ENCODE measurements around the gene FBN1.

Gene FBN1

DNA sequence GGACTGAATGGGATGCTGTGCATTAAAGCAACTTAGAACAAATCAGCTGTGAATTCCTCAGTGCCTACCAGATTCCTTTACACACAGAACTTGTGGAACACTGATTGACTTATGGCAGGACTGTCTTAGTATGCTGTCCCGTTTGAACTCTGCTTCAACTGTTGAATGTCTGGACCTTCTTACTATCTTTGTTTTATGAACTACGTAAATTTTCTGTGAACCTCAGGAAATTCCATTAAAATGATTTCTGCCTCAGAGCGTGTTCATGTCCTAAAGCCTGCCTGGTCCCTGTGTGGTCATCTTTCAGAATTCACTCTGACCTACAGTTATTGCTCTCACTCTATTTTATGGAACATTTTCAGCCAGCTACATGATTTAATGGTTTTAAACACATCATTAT, 29.4 kb upstream of the FBN1 start:
- Histone ChIP-seq H3K4me1 (ENCODE audit: control insufficient read depth, insufficient read depth, low read length) (no peaks in the 10 kb centered on the region), H3K27me3 (ENCODE audit: control insufficient read depth, insufficient read depth, low read length) (no peaks in the 10 kb centered on the region), H3K9ac (ENCODE audit: low read depth, low read length) (no peak overlapping the region), H3K36me3 (ENCODE audit: control insufficient read depth, insufficient read depth, low read length) (no peaks in the 10 kb centered on the region), H3K9me3 (ENCODE audit: control insufficient read depth, insufficient read depth, low read length) (no peaks in the 10 kb centered on the region), H3K4me3 (ENCODE audit: low read depth, low read length) (no peak overlapping the region)

DNA sequence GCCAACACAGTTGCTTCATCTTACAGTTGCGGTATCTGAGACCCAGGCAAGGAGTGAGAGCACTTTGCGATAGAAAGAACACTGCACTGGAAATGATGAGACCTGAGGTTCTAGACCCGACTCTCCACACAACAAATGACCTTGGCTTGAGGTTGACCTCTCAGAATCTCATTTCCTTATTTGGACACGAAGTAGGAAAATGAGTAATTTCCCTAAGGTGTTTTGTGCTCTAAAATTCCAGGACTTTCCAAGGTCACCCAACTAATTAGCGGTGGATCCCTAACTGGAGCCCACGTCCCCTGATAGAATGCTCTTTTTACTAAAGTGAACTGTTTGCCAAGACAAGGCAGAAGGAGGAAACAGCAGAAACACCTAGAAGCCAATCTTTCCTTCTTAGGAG, 26.7 kb upstream of the FBN1 start:
- Histone ChIP-seq H3K9me3 (ENCODE audit: control insufficient read depth, insufficient read depth, low read length) (no peaks in the 10 kb centered on the region), H3K4me1 (ENCODE audit: control insufficient read depth, insufficient read depth, low read length) (no peaks in the 10 kb centered on the region), H3K9ac (ENCODE audit: low read depth, low read length) (no peak overlapping the region), H3K36me3 (ENCODE audit: control insufficient read depth, insufficient read depth, low read length) (no peaks in the 10 kb centered on the region), H3K27me3 (ENCODE audit: control insufficient read depth, insufficient read depth, low read length) (no peaks in the 10 kb centered on the region), H3K4me3 (ENCODE audit: low read depth, low read length) (no peak overlapping the region)

GRCh38 chr15:48671103-48672022, 25.9 kb upstream of the FBN1 start:
- Histone ChIP-seq H3K9ac (ENCODE audit: low read depth, low read length) (no peak overlapping the region), H3K4me3 (ENCODE audit: low read depth, low read length) (no peak overlapping the region)

GRCh38 chr15:48667701-48668100, 22.2 kb upstream of the FBN1 start:
- H3K27me3 ChIP-seq (ENCODE audit: control insufficient read depth, insufficient read depth, low read length): no peaks in the 10 kb centered on the region
- H3K9me3 ChIP-seq (ENCODE audit: control insufficient read depth, insufficient read depth, low read length): no peaks in the 10 kb centered on the region
- H3K4me3 ChIP-seq (ENCODE audit: low read depth, low read length): no peak overlapping the region
- H3K4me1 ChIP-seq (ENCODE audit: control insufficient read depth, insufficient read depth, low read length): no peaks in the 10 kb centered on the region
- H3K9ac ChIP-seq (ENCODE audit: low read depth, low read length): no peak overlapping the region
- H3K36me3 ChIP-seq (ENCODE audit: control insufficient read depth, insufficient read depth, low read length): no peaks in the 10 kb centered on the region

More at GRCh38 chr15:48671103-48672022, 25.9 kb upstream of the FBN1 start:
- H3K9me3 ChIP-seq (ENCODE audit: control insufficient read depth, insufficient read depth, low read length): no peaks in the 10 kb centered on the region
- H3K27me3 ChIP-seq (ENCODE audit: control insufficient read depth, insufficient read depth, low read length): no peaks in the 10 kb centered on the region
- H3K4me1 ChIP-seq (ENCODE audit: control insufficient read depth, insufficient read depth, low read length): no peaks in the 10 kb centered on the region
- no peaks in the 10 kb centered on the region for H3K36me3 ChIP-seq (ENCODE audit: control insufficient read depth, insufficient read depth, low read length)

GRCh38 chr15:48664436-48664835, 18.9 kb upstream of the FBN1 start:
- Histone ChIP-seq H3K9ac (ENCODE audit: low read depth, low read length) (no peak overlapping the region), H3K36me3 (ENCODE audit: control insufficient read depth, insufficient read depth, low read length) (no peaks in the 10 kb centered on the region), H3K4me1 (ENCODE audit: control insufficient read depth, insufficient read depth, low read length) (no peaks in the 10 kb centered on the region), H3K27me3 (ENCODE audit: control insufficient read depth, insufficient read depth, low read length) (no peaks in the 10 kb centered on the region), H3K4me3 (ENCODE audit: low read depth, low read length) (no peak overlapping the region), H3K9me3 (ENCODE audit: control insufficient read depth, insufficient read depth, low read length) (no peaks in the 10 kb centered on the region)

GRCh38 chr15:48657950-48658591, 12.6 kb upstream of the FBN1 start:
- Histone ChIP-seq H3K9me3 (ENCODE audit: control insufficient read depth, insufficient read depth, low read length) (no peaks in the 10 kb centered on the region), H3K4me1 (ENCODE audit: control insufficient read depth, insufficient read depth, low read length) (no peaks in the 10 kb centered on the region), H3K36me3 (ENCODE audit: control insufficient read depth, insufficient read depth, low read length) (no peaks in the 10 kb centered on the region), H3K27me3 (ENCODE audit: control insufficient read depth, insufficient read depth, low read length) (no peaks in the 10 kb centered on the region), H3K9ac (ENCODE audit: low read depth, low read length) (no peak overlapping the region), H3K4me3 (ENCODE audit: low read depth, low read length) (no peak overlapping the region)

GRCh38 chr15:48654801-48655200, 9.3 kb upstream of the FBN1 start:
- Histone ChIP-seq H3K36me3 (ENCODE audit: control insufficient read depth, insufficient read depth, low read length) (no peaks in the 10 kb centered on the region), H3K4me3 (ENCODE audit: low read depth, low read length) (no peak overlapping the region), H3K4me1 (ENCODE audit: control insufficient read depth, insufficient read depth, low read length) (no peaks in the 10 kb centered on the region)

GRCh38 chr15:48653913-48654670, 8.6 kb upstream of the FBN1 start:
- no peaks in the 10 kb centered on the region for H3K4me1 ChIP-seq (ENCODE audit: control insufficient read depth, insufficient read depth, low read length)
- H3K9ac ChIP-seq (ENCODE audit: low read depth, low read length): no peak overlapping the region
- no peaks in the 10 kb centered on the region for H3K27me3 ChIP-seq (ENCODE audit: control insufficient read depth, insufficient read depth, low read length)
- H3K4me3 ChIP-seq (ENCODE audit: low read depth, low read length): no peak overlapping the region
- H3K36me3 ChIP-seq (ENCODE audit: control insufficient read depth, insufficient read depth, low read length): no peaks in the 10 kb centered on the region
- no peaks in the 10 kb centered on the region for H3K9me3 ChIP-seq (ENCODE audit: control insufficient read depth, insufficient read depth, low read length)

More at GRCh38 chr15:48654801-48655200, 9.3 kb upstream of the FBN1 start:
- no peaks in the 10 kb centered on the region for H3K27me3 ChIP-seq (ENCODE audit: control insufficient read depth, insufficient read depth, low read length)
- no peak overlapping the region for H3K9ac ChIP-seq (ENCODE audit: low read depth, low read length)
- H3K9me3 ChIP-seq (ENCODE audit: control insufficient read depth, insufficient read depth, low read length): no peaks in the 10 kb centered on the region

DNA sequence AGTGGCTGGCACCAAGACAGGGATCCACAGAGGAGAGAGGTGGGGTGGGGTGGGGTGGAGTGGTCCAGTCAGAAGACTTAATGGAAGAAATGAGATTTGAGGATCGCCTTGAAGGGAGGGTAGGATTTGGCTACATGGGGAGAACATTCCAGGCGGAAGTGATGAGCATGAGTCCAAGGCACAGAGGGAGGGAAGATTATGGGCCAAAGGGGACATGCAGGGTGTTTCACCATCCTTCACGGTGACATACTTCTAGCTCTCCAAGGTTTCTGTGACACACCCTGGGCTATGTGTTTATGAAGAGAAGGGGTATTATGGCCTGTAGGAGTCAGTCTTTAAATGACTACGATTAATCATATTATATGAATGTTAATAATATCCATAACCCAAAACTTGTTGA, 7.7 kb upstream of the FBN1 start:
- no peaks in the 10 kb centered on the region for H3K36me3 ChIP-seq (ENCODE audit: control insufficient read depth, insufficient read depth, low read length)
- H3K27me3 ChIP-seq (ENCODE audit: control insufficient read depth, insufficient read depth, low read length): no peaks in the 10 kb centered on the region
- H3K9me3 ChIP-seq (ENCODE audit: control insufficient read depth, insufficient read depth, low read length): no peaks in the 10 kb centered on the region
- no peaks in the 10 kb centered on the region for H3K4me1 ChIP-seq (ENCODE audit: control insufficient read depth, insufficient read depth, low read length)
- no peak overlapping the region for H3K4me3 ChIP-seq (ENCODE audit: low read depth, low read length)
- H3K9ac ChIP-seq (ENCODE audit: low read depth, low read length): no peak overlapping the region

- Histone ChIP-seq H3K36me3 (ENCODE audit: control insufficient read depth, insufficient read depth, low read length) (no peaks in the 10 kb centered on the region), H3K4me1 (ENCODE audit: control insufficient read depth, insufficient read depth, low read length) (no peaks in the 10 kb centered on the region), H3K4me3 (ENCODE audit: low read depth, low read length) (no peak overlapping the region), H3K9ac (ENCODE audit: low read depth, low read length) (no peak overlapping the region), H3K9me3 (ENCODE audit: control insufficient read depth, insufficient read depth, low read length) (no peaks in the 10 kb centered on the region), H3K27me3 (ENCODE audit: control insufficient read depth, insufficient read depth, low read length) (peaks cover under 1% of the 10 kb centered on the region)
Measured at GRCh38 chr15:48652510-48653076, 7.1 kb upstream of the FBN1 start.

DNA sequence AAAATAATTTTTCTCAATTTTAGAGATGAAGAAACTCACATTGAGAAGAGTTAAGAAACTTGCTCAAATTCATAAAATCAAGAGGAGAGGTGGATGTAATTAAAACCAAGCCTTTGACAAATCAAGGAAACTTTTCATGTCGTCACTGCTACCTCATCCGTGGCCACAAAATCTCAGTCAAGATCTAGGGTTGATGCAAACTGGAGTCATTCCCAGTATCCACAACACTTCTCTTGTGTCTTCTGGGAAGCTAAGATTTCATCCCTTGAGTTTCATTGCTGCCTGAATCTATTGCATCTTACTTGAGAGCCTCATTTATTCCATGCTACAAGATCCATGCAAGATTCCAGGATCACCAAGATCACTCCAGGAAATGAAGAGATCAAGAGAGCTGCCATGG, 5.4 kb upstream of the FBN1 start:
- Histone ChIP-seq H3K36me3 (ENCODE audit: control insufficient read depth, insufficient read depth, low read length) (no peaks in the 10 kb centered on the region), H3K9ac (ENCODE audit: low read depth, low read length) (no peak overlapping the region), H3K27me3 (ENCODE audit: control insufficient read depth, insufficient read depth, low read length) (peaks cover 17% of the 10 kb centered on the region), H3K4me1 (ENCODE audit: control insufficient read depth, insufficient read depth, low read length) (peaks cover 6% of the 10 kb centered on the region), H3K9me3 (ENCODE audit: control insufficient read depth, insufficient read depth, low read length) (no peaks in the 10 kb centered on the region), H3K4me3 (ENCODE audit: low read depth, low read length) (no peak overlapping the region)

Measured in iPS-15b (cell line).